GM15510 (cell line): ENCODE measurements around the gene ZNF362.

Experiments used
- POLR2A ChIP-seq: IDR thresholded peaks from 3 replicates; pipeline ENCODE4 v1.6.1; 2011; ENCODE audit warnings: borderline replicate concordance; ENCODE audit not compliant: insufficient read length; ENCODE audit errors: extremely low read depth

The ZNF362 gene

DNA sequence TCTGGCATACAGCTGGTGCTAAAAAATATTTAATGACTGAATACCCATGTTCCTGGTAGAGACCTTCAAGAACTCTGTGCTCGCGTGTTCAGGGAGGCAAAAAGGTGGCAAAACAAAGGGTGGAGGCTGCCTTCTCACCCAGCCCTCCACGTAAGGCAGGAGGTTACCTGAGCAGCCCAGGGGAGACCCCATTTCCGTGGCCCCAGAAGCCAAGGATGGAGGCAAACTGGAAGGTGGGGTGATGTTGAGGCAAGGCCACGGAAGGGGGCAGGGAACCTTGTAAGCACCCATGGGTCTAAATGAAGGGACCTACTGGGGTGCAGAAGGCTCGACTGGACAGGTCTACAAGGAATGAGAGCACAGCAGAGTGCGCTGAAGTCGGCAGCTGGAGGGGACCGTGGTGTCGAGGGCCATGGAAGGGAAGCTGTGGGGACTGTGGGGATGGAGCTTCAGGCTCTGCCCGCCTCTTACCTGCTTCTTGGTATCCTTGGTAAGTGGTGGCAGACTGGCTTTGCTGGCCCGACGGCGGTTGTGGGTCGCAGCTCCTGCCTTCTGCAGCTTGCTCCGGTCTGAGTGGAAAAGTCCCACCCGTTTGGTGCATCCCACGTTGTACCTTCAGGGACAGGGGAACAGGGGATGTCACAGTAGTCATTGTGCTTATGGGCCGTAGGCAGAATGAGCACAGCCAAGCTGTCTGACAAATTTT, 73.5 kb downstream of the ZNF362 start:
- no peak for TF ChIP-seq POLR2A

DNA sequence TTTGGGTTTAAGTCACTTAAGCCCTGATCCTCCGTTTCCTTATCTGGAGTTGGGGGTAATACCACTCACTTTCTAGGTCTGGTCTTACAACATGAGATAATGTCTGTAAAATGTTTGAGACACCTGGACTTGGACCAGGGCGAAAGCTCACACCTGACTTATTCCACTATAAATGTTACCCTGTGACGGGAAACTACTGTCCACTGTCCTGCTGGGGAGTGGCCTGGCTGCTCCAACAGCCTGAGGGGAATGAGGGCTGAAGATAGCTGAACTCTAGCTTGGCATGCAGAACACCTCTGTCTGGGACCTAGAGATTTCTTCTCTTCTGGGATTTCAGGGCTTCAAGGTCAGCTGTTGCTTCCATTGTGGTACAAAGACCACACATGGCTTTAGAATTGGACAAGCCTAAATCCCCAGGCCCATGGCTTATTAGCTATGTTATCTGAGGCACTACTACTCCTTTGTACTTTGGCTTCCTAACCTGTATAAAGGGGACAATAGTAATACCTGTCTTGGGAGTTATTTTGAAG, 74.1 kb downstream of the ZNF362 start:
- no peak for TF ChIP-seq POLR2A

- no peak for TF ChIP-seq POLR2A
Observed at GRCh38 chr1:33330906-33331305, 74.6 kb downstream of the ZNF362 start.

GRCh38 chr1:33331444-33332356, 75.4 kb downstream of the ZNF362 start:
- TF ChIP-seq POLR2A = no peak

GRCh38 chr1:33332357-33332789, 76.1 kb downstream of the ZNF362 start:
- no peak for TF ChIP-seq POLR2A

DNA sequence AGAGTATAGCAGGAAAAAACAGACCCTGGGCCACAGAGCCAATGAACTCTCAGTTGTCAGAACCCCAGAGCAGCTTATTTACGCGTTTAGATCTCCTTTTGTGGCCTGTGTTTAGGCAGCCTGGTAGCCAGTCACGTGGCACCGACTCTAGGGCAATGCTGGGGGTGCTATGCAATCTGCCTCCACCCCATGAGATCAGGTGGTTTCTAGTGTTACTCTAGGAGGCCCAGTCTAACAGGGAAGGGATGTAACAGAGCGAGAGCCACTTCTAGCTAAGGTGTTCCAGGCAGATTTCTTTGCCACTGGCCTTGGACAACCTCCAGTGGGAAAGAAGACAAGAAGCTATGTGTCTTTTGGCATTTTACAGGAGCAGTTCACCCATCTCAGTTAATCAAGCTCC, 76.6 kb downstream of the ZNF362 start:
- no peak for TF ChIP-seq POLR2A

DNA sequence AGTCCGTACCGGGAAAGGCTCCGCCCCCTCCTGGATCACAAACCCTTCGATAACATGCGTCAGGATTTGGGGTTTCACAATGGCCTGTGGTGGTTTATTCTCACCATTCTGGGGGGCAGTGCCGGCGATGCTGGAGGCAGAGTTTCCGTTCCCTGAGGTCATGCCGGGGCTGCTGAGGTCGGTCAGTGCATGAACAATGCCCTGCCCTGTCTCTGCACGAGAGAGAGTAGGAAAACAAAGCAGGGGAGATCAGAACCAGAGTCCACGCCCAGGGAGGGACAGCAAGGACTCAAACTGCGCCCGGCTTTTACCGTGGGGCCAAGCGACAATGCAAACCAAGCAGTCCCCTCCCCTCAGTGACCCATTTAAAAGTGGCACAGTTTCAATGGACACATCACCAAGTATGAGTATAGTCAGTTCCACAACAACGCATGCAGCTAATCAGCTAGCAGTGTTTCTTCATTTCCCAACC, 77.8 kb downstream of the ZNF362 start:
- TF ChIP-seq POLR2A = no peak

DNA sequence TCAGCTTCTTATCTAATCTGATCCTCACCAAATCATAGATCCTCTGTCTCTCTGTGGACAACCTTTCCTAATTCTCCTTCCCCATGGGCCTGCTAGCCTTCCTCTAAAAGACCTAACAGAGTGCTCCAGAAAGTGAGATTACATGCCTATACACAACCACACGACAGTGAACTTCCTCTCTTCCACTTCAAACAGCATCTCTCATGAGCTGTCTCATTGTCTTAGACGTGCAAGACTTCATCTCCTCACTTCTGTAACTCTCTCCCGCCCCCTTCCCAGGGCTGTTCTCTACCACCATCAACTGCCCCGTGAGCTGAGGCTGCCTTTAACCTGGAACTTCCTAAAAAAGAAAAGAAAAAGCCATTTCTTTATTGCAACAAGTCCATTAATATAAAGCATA, 78.7 kb downstream of the ZNF362 start:
- TF ChIP-seq POLR2A = no peak

- no peak for TF ChIP-seq POLR2A
Observed at GRCh38 chr1:33336580-33336979, 80.3 kb downstream of the ZNF362 start.

DNA sequence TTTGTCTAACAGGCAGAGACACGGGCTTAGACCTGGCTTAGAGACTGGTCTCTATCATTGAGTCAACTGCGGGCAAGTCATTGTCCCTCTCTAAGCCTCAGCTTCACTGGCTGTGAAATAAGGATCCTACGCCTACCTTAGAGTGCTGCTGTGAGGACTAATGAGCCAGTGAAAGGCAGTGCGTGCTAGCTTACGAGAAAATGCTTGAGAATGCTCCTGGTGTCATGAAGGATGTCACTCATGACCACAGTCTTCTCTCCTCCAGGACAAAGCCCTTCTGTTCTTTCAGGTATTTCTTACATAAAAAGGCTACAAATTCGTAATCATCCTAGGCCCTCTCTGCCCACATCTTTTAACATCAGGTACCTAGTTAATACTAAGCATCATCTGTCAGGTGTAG, 81.1 kb downstream of the ZNF362 start:
- TF ChIP-seq POLR2A = no peak

DNA sequence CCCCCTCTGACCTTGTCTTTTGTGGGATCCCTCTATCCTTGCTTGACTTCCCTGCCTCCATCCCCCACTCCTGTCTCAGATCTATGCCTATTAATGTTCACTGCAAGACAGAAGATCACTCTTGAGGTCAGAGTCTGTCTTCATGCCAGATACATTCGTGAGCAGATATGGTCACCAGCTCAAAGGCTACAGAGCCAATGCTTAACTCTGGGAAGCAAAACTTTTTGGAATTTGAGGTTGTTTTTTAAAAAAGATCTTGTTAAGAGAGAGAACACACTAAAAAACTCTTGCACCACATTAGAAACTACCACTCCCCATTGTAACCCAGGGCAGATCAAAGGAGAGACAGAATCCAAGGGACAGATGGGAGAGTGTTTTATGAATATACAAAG, 81.8 kb downstream of the ZNF362 start:
- TF ChIP-seq POLR2A = no peak

GRCh38 chr1:33338440-33339211, 82.3 kb downstream of the ZNF362 start:
- no peak for TF ChIP-seq POLR2A

GRCh38 chr1:33339413-33339812, 83.1 kb downstream of the ZNF362 start:
- TF ChIP-seq POLR2A = no peak

DNA sequence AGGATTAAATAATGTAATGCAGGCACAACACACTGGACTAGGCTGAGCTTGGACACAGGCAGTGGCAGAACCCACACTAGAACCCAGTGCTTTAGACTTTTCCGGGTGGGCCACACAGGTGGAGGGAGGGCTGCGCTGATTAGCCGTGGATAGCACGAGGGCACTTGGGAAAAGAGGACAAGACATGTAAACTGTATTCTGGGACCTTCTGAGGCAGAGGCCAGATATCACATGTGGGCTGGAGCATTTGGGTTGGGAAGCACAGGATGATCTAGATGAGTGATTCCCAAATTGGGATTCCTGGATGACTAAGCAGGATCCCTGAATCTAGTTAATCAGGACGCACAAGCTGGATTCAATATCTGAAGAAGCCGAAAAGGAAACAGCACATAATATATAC, 84.9 kb downstream of the ZNF362 start:
- no peak for TF ChIP-seq POLR2A
